ENCODE measurements around the gene NISCH. TPM values are rescaled to one million over a fixed set of nuclear protein-coding genes. Genes with fewer than 3 reads are reported as not detected.

NISCH gene
- total and polyA plus RNA-seq, 2 experiments from 2014 or later, result 18.4 to 76.4 TPM

- Histone ChIP-seq H4K20me1 (replicated peaks; ENCODE audit: insufficient read depth) (no peaks in the 10 kb centered on the region), H2AFZ (no peak overlapping the region), H3K27me3 (ENCODE audit: insufficient read depth) (no peaks in the 10 kb centered on the region), H3K79me2 (replicated peaks; ENCODE audit: insufficient read depth) (no peaks in the 10 kb centered on the region), H3K9me2 (ENCODE audit: insufficient read depth) (no peaks in the 10 kb centered on the region), H3K4me2 (no peak overlapping the region), H3K4me1 (ENCODE audit: insufficient read depth) (no peaks in the 10 kb centered on the region), H3K27ac (ENCODE audit: low read depth) (no peak overlapping the region), H3F3A (replicated peaks; ENCODE audit: low read depth) (no peaks in the 10 kb centered on the region), H3K36me3 (ENCODE audit: insufficient read depth) (no peaks in the 10 kb centered on the region), H3K4me3 (no peak overlapping the region)
- TF ChIP-seq ETS1 (IDR thresholded peaks at IDR 0.05) (no peak), CREB1 (CRISPR knock-in tag; IDR thresholded peaks at IDR 0.05; ENCODE audit: low read depth) (no peak), ZNF462 (CRISPR knock-in tag; IDR thresholded peaks at IDR 0.05) (no peak), CTCF (conservative IDR thresholded peaks at IDR 0.05; ENCODE audit: low read depth in 2 of 2) (no peak), ZNF331 (CRISPR knock-in tag; IDR thresholded peaks at IDR 0.05; ENCODE audit: low read depth) (no peak), EZH2 (IDR thresholded peaks at IDR 0.05; ENCODE audit: low read depth, unreplicated experiment) (no peak), REST (IDR thresholded peaks at IDR 0.05; ENCODE audit: unreplicated experiment) (no peak), ZNF114 (CRISPR knock-in tag; IDR thresholded peaks at IDR 0.05) (no peak), EZH2phosphoT487 (IDR thresholded peaks at IDR 0.05; ENCODE audit: unreplicated experiment) (no peak), POLR2AphosphoS5 (IDR thresholded peaks at IDR 0.05; ENCODE audit: low read depth) (no peak), STAT1 (IDR thresholded peaks at IDR 0.05; ENCODE audit: unreplicated experiment) (no peak), JUNB (IDR thresholded peaks at IDR 0.05; ENCODE audit: unreplicated experiment) (no peak), NANOG (IDR thresholded peaks at IDR 0.05; ENCODE audit: borderline replicate concordance) (no peak)
- peak; percentile 18; the same call in 2 of the 3 replicates for ATAC-seq
- Mint-ChIP-seq H3K27ac (no peak overlapping the region), H3K4me3 (no peak overlapping the region), H3K4me1 (peaks cover 11% of the 10 kb centered on the region), H3K36me3 (ENCODE audit: low read depth) (no peaks in the 10 kb centered on the region; the same call in 2 of the 3 replicates), H3K9me3 (no peaks in the 10 kb centered on the region), H3K27me3 (ENCODE audit: insufficient read depth, low read depth, poor library complexity) (peaks cover 10% of the 10 kb centered on the region)
- no peak for DNase-seq (ENCODE audit: low spot score)
Measured at GRCh38 chr3:52436500-52437149, 18.8 kb upstream of the NISCH start.

All from GM23338 (cell line).